ENCODE data around the gene SLC2A4RG.

Gene SLC2A4RG

GRCh38 chr20:63700199-63701050, 39.2 kb upstream of the SLC2A4RG start:
- DNase-seq: no peak

- no peak for DNase-seq
Observed at GRCh38 chr20:63701051-63701328, 38.6 kb upstream of the SLC2A4RG start.

- no peak for DNase-seq
Observed at GRCh38 chr20:63701329-63702035, 38.1 kb upstream of the SLC2A4RG start.

- no peak for DNase-seq
Observed at GRCh38 chr20:63702036-63702665, 37.4 kb upstream of the SLC2A4RG start.

- DNase-seq: no peak
Observed at GRCh38 chr20:63702751-63703470, 36.7 kb upstream of the SLC2A4RG start.

- DNase-seq: no peak
Observed at GRCh38 chr20:63703471-63703975, 36.1 kb upstream of the SLC2A4RG start.

GRCh38 chr20:63703976-63704748, 35.4 kb upstream of the SLC2A4RG start:
- DNase-seq: no peak

GRCh38 chr20:63704749-63705117, 34.8 kb upstream of the SLC2A4RG start:
- DNase-seq: no peak

- no peak for DNase-seq
Observed at GRCh38 chr20:63705232-63706026, 34.1 kb upstream of the SLC2A4RG start.

- no peak for DNase-seq
Observed at GRCh38 chr20:63706027-63706695, 33.4 kb upstream of the SLC2A4RG start.

- peak; percentile 73 to 75 for DNase-seq
Observed at GRCh38 chr20:63706852-63707557, 32.6 kb upstream of the SLC2A4RG start.

GRCh38 chr20:63707558-63708300, 31.8 kb upstream of the SLC2A4RG start, which contains the start of the genes ARFRP1 and ZGPAT:
Gene ARFRP1, minus strand, starts transcription at chr20:63707976. Its CDS starts 885 bp downstream, at chr20:63707091.
Gene ZGPAT, plus strand, starts transcription at chr20:63708039. Its CDS starts 542 bp downstream, at chr20:63708581.
- peak; percentile 84 to 85 for DNase-seq

- DNase-seq: peak in 1 of 2 donors; percentile 8
Observed at GRCh38 chr20:63708301-63709148, 31.1 kb upstream of the SLC2A4RG start.

- DNase-seq: peak in 1 of 2 donors; percentile 2
Observed at GRCh38 chr20:63709149-63709527, 30.4 kb upstream of the SLC2A4RG start.

GRCh38 chr20:63711085-63711645, 28.4 kb upstream of the SLC2A4RG start:
- no peak for DNase-seq

- DNase-seq: no peak
Observed at GRCh38 chr20:63712191-63712590, 27.4 kb upstream of the SLC2A4RG start.

GRCh38 chr20:63714858-63715257, 24.7 kb upstream of the SLC2A4RG start:
- DNase-seq: no peak

- no peak for DNase-seq
Observed at GRCh38 chr20:63718996-63719395, 20.6 kb upstream of the SLC2A4RG start.
